Fibroblast of skin of scalp (primary cell): ENCODE results near the gene ANKRD27.
"Not testable (repeated sequence)": the region's sequence is repeated elsewhere in the genome, so short reads cannot be mapped to it uniquely, and the experiment has no call there.

ENCODE experiments used
- DNase-seq: peaks from one replicate; pipeline ENCODE4 v3.0.0-alpha.2; 2013

The ANKRD27 gene

DNA sequence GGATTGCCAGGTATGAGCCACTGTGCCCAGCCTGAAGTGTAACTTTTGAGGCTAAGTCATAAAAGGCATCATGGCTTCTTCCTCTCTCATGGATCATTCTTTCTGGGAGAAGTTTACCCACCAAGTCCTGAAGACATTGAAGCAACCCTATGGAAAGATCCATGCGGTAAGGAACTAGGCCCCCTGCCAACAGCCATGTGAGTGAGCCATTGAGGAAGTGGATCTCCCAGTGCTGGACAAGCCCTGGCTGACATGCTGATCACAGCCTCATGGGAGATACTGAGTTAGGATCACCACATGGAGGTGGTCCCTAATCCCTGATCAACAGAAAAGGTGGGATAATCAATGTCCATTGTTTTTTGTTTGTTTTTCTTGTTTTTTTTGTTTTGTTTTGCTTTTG is 13.3 kb upstream of the ANKRD27 start:
- no peak for DNase-seq

DNA sequence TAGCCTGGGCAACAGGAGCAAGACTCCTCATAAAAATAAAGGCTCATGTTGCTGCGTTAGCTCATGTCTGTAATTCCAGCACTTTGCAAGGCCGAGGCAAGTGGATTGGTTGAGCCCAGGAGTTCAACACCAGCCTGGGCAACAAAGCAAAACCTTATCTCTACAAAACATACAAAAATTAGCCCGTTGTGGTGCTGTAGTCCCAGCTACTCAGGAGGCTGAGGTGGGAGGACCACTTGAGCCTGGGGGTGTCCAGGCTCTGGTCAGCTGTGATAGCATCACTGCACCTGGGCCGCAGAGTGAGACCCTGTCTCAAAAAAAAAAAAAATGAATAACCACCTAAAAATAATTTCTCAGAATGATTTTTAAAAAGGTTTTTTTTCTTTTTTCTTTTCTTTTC is 12.7 kb upstream of the ANKRD27 start:
- DNase-seq, result no peak

DNA sequence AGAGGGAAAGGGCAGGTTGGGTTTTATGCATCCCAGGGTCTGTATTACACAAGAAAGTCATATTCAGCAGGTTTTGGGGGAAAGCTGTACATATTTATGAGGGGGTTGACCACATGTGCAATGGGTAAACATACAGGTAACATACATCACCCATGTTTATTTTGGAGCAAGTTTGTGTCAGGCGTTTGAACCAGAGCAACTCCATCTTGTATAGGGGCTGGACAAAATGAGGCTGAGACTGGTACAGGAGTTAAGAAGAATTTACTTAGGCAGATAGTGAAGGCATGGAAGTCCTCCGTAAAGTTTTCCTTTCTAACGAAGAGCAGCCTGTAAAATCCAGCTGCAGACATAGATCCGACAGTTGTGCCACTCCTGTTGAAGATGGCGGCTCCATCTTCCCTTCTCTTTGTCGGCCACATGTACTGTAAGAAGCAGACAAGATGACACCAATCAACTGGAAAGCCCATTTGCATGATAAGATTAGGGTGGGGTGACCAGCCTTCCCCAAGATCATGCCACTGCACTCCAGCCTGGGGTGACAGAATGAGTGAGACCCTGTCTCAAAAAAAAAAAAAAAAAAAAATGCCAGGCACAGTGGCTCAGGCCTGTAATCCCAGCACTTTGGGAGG is 12.0 kb upstream of the ANKRD27 start:
- DNase-seq, result no peak

DNA sequence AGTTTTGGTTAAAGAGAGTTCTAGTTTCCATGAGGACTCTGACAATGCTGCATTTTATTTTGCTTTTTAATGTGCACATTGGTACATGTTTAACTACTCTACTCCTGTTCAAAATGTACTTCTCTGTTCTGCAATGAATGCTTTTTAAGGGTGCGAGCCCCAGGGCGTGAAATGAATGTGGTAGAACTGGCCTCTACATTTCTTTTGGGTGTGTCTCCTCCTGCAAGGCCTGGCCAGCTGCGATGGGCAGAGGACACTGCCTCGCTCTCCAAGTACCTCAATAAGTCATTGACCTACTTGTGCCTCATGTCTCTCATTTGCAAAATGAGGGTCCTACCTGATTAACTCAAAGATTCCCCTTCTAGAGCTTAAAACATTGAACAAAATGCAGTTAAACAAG is 7.3 kb upstream of the ANKRD27 start:
- DNase-seq, result no peak

DNA sequence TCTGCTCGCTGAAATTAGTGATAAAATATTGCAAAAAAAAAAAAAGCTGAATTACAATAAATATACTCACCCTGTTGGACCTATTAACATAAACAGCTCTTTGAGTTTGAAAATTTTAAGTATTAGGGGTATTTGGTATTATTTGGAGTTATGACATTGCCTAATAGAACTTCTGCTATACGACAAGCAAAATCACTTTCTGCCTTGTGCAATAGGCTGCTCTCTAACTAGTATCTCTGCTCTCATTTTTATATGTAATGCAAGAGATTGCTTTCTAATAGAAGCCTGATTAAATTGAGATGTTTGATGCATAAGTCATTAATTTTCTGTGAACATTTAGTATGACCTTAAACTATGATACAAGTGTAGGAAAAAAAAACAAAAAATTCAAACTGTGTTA is 6.0 kb upstream of the ANKRD27 start:
- DNase-seq, result no peak

DNA sequence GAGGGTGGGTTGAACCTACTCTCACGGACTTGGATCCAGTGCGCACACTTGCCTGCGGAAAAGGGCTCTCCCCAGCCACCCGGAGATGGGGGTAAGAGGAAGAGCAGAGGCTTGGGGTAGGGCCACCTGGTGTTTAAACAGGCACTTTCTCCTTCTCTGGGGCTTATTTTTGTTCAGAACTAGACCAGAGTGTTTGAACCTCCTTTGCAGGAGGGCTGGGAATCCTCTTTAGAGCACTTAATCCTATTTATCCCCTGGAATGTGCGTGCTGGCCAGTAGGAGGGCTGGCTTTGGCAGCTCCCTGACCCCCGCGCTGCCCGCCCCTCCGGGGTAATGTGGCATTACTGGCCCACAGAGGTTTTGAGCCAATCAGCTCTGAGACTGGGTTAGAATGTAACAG is 2.7 kb upstream of the ANKRD27 start:
- no peak for DNase-seq

DNA sequence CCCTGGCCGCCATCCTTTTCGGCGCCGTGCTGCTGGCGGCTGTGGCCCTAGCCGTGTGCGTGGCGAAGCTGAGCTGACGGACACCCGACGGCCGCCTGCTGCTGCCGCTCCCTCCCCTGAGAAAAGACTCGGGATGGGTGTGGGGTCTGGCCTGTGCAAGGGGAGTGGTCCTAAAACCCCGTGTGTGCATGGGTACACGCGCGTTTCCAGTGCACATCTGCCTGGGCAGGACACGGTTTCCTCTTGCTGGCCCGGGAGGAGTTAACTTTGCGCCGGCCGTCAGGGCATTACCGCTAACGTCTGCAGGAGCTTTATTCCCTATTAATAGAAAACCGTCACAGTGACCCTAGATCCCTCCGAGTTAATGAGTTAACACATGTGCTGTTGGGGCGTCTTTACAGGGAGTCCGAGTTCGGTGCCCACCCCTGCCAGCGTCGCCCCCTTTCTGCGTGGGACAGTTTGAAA is 1.9 kb upstream of the ANKRD27 start:
- no peak for DNase-seq

DNA sequence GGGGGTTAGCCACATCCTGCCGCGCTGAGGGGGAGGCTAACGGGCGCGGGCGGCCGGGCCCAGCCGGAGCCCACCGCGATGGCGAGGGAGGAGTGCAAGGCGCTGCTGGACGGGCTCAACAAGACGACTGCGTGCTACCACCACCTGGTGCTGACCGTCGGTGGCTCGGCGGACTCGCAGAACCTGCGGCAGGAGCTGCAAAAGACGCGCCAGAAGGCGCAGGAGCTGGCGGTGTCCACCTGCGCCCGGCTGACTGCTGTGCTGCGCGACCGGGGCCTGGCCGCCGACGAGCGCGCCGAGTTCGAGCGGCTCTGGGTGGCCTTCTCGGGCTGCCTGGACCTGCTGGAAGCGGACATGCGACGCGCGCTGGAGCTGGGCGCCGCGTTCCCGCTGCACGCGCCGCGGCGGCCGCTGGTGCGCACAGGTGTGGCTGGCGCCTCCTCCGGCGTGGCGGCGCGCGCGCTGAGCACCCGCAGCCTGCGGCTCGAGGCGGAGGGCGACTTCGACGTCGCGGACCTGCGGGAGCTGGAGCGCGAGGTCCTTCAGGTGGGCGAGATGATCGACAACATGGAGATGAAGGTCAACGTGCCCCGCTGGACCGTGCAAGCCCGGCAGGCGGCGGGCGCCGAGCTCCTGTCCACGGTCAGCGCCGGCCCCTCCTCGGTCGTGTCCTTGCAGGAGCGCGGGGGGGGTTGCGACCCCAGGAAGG is 1.4 kb upstream of the ANKRD27 start:
- DNase-seq, result no peak

DNA sequence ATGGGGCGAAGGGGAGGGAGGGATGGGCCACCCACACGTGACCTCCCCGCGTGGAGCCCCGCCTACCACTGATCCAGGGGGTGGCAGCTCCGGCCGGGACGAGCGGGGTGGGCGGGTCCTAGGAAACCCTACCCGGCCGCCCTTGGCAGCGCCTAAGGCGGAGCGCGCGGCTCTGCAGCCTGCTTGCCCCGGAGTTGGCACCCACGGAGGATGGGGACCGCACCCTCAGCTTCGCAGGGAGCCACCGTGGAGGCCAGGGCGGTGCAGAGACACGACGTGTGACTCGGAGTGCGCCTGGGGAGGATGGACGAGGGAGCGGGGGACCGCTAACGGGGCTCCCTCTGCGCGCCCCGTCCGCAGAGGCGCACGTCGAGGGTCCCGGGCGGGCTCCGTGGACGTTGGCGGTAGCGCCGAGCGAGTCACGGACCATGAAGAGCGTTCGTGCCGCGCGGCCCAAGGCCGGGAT is 773 bp upstream of the ANKRD27 start, which contains the start of gene RGS9BP:
Gene RGS9BP (plus strand): TSS at position 129 of the 466 bp plus-strand sequence. CDS start 416 bp downstream, outside the sequence.
- DNase-seq, result peak; percentile 76

DNA sequence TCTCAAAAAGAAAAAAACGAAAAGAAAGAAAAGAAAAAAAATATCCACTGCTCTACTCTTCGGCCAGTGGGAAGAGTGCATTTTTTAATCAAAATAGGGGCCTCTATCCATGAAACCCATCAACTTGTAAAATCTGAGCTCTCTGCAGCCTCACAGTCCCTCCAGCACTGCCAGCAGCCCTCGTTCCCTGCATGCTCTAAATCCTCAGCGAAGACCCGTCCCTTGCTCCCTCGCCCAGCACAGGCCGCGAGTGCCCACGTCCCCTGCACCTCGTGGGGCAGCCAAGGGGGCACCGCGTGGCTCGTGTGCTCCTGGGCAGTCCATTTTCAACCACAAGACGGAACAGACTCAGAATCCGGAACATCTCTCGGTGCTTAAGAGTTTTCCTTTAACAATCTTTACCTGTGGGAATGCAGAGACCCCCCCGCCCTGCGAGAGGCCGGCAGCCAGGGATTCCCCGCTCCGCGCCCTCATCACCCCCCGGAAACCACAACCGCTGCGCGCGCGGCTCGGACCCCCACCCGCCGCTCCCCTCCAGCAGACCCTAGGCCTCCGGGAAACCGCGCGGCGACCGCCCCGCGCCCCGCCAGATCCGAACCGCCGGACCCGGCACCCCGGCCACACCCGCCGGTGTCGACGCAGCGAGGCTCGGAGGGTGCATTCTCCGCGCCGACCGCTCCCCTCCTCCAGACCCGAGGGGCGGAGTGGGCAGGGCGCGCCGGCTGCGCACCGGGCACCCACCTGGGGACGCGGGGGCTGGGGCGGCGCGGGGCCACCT is 638 bp downstream of the ANKRD27 start:
- no peak for DNase-seq

DNA sequence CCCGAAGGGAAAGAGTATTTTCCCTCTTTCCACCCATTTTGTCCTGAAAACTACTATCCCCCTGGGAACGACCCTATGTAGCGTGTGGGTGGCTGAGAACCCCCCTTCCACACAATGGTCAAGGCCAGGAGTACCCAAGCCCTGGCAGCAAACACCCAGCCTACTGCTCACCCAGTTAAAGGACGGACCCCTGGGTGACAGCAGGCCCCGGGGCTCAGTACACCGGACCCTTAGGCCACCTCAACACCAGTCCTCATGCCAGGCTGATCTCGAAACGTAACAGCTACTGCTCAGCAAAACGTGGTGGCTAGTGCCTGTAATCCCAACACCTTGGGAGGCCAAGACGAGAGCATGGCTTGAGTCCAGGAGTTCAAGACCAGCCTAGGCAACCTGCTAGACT is 1.4 kb downstream of the ANKRD27 start:
- no peak for DNase-seq

DNA sequence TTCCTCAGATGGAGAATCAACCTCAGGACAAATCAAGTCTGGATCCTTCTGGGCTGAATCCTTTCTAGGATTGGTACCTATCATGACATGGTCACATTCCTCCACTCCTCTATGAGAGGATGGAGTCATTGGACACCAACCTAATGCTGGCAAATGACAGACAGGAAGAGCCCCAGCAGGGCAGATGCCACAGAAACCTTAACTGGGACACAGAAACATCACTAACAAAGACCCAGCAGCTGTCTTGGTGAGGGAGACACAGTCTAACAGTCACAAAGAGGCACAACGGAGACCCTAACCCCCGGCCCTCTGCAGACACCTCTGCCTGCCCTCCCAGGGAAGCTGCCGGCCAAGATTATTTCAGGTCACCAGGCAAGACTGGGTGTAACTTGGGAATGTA is 2.1 kb downstream of the ANKRD27 start:
- DNase-seq, result no peak

DNA sequence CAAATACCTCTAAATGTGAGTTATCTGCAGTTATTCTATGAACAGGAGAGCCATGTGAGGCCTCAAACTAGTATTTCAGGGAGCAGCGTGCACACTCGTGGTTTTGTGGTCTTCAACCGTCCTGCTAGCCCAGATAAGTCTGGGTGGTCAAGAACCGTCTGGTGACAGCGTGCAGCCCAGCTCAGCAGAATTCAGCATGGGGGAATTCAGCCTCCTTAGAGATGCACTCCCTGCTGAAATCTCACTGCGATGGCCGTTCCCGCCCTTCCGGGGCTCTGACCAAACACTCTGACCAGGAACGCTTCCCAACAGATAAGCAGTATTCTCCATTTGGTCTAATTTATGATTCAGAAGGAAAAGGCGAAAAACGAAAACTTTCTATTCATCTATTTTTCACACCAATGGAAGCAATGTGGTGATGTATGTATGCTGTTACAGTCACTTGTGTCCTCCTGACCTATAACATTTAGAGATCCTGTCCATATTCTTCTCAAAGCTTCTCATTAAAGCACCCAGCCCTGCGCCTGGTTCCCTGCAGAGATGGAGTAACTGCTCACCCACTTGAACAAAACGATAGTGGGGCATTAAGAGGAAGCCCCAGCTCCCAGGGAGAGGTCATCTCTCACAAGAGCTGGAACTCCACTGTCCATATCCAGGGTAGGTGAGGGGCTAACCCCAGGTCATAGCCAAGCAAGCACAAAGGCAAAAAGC is 2.9 kb downstream of the ANKRD27 start:
- DNase-seq, result no peak

DNA sequence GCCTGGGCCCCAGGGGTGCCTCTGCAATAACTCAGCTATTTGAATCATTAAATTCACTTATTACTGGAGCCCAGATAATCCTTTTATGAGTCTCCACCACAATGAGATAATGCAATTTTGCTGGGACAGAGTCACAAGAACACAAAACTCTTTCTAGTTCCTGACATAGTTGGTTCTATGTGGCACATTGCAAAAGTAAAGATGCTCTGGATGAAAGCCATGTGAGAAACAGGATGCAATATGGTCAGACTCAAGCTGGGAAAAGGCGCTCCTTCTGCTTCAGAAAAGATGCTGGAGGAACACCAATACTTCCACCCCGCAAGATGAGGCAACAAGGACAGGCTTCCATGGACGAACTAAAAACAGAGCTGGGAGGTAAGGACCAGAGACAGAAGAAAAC is 5.7 kb downstream of the ANKRD27 start:
- DNase-seq, result no peak

DNA sequence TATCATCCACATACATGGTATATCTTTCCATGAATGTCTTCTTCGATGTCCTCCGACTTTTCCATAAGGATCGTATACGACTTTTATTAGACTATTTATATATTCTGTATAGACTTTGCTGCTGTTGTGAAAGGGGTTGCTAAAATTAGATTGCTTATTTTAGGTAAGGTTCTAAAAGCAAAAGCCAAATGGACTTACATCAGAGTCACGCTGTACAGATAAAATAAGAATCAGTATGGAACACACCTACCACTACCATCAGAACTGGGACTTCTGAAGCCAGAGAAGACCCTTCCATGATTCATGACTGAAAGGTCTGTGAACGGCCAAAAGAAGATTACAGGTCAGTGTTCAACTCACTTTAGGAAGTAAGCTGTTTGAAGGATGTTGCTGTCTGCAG is 8.9 kb downstream of the ANKRD27 start:
- no peak for DNase-seq

DNA sequence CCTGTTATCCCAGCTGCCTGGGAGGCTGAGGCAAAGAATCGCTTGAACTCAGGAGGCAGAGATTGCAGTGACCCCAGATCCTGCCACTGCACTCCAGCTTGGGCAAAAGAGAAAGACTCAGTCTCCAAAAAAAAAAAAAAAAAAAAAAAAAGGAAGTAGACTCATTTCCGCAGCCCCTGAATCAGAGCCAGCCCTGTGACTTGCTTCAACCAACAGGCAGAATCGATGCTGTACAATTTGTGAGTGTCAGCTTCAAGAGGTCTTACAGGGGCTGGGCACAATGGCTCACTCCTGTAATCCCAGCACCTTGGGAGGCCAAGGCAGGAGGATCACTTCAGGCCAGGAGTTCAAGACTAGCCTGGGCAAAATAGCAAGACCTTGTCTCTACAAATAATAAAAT is 12.8 kb downstream of the ANKRD27 start:
- DNase-seq, result no peak

DNA sequence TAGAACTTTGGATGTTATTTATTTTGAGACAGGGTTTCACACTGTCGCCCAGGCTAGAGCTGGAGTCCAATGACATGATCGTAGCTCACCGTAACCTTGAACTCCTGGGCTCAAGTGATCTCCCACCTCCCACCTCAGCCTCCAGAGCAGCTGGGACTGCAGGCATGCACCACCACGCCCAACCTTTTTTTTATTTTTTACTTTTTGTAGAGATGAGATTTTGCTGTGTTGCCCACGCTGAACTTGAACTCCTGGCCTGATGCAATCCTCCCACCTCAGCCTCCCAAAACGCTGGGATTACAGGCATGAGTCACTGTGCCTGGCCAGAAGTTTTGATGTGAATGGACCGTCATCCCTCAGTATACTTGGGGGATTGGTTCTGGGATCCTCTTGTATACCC is 13.7 kb downstream of the ANKRD27 start:
- DNase-seq, result no peak

DNA sequence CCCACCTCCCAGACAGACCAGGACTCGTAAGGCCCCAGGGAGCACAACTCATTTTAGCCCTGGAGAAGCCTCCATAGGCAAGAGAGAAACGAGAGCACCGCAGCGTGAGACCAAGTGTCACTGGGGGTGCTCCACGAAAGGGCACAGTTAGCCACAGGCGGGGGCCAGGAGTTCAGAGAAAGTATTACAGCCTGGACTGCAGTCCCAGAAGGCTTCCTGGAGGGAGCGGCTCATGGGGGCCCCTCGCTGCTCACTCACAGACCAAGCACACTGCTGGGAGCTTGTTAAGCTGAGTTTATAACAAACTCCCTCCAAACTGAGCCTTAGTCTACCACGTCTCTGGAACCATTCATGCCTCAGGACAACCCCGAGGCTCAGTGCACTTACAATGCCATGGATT is 16.5 kb downstream of the ANKRD27 start:
- DNase-seq, result no peak

DNA sequence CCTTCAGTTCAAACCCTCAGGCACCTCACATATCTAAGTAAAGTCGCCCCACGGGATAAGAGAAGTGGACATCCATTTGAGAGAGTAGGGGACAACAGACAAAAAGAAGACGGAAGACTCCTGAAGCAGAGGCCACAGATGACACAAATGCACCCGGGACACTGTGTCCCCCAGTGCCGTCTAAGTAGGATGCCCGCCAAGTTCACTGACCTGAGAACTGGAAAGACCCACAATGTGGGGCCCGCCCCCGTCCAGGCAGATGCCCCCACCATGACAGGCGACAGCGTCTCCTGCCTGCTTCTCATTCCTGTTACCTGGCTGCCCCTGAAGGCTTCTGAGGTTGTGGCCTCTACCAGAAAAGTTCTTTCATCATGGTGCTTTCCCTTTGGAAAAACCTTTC is 16.9 kb downstream of the ANKRD27 start:
- DNase-seq, result no peak

DNA sequence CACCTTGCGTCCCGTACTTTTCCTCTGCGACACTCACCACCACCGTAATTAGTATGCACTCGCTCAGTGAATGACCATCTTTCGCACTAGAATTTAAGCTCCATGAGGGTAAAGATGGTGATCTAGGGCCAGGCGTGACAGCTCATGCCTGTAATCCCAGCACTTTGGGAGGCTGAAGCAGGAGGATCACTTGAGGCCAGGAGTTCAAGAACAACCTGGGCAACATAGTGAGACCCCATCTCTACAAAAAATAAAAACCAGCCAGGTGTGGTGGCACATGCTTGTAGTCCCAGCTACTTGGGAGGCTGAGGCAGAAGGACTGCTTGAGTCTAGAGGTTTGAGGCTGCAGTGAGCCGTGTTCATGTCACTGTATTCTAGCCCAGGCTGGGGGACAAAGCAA is 18.6 kb downstream of the ANKRD27 start:
- not testable (repeated sequence) for DNase-seq

DNA sequence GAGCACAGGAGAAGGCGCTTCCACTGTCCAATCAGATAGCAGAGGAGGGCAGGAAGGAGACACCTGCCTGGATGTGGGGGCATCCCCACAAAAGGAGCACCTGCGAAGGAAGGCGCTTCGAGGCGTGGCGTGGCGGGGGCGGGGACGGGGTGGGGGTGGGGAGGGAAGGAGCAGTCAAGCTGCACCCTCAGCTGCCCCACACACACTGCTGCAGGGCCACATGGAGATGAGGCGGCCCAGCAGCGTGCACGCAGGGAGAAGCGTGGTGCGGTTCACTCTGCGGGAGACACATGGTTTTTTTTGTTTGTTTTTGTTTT is 21.4 kb downstream of the ANKRD27 start:
- no peak for DNase-seq

DNA sequence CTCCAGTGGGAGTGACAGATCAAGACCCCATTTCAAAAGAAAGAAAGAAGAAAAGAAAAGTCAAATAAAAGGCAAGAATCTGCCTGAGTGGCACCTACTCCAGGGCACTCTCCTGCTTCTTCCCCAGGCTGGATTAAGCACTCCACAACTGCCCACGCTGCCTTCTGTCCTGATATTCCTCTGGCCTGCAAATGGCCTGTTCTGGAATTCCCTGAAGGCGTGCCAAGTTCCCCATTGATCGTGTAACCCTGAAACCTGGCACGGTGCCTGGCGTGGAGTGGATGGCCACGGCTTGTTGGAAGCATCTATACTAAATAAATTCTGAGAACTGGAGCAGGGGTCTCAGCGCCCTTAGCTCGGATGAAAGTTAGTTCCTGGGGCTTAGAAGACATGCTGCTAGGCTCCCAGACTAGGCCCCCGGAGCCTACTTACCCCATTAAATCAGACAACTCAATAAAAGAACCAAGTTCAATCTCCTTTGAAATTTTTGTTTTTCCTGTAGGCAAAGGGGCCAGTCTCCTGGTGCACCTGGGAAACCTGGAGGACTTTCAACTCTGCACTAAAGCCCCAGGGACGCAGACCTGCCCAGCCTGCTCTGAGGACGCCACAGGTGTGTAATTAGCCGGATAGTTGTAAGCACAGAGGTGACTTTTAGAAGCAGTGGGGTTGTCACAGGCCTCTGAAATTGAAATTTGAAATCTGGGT is 21.9 kb downstream of the ANKRD27 start:
- DNase-seq, result peak; percentile 33
